Osteoblast (primary cell): ENCODE measurements around the gene CNN2. TPM values are rescaled to one million over a fixed set of nuclear protein-coding genes. Genes with fewer than 3 reads are reported as not detected.

ENCODE experiments used
- DNase-seq: peaks from one replicate; pipeline ENCODE4 v3.0.0; 2011; ENCODE audit warnings: low spot score, mixed read lengths; ENCODE audit not compliant: insufficient read length; ENCODE audit errors: missing footprints
- H2AFZ ChIP-seq: 2 replicates; pipeline ENCODE4 v1.6.0; 2011; ENCODE audit warnings: mild to moderate bottlenecking, low read length
- H3K27ac ChIP-seq: 2 replicates; pipeline ENCODE4 v1.5.1; 2011; ENCODE audit warnings: mild to moderate bottlenecking, low read depth, low read length, moderate library complexity
- H3K27me3 ChIP-seq: 2 replicates; pipeline ENCODE4 v1.6.0; 2012; ENCODE audit warnings: mild to moderate bottlenecking, control low read depth, inconsistent platforms, low read length, moderate library complexity; ENCODE audit not compliant: insufficient read depth
- H3K36me3 ChIP-seq: 2 replicates; pipeline ENCODE4 v1.5.1; 2011; ENCODE audit warnings: mild to moderate bottlenecking, low read length, control low read depth, moderate library complexity; ENCODE audit not compliant: insufficient read depth
- H3K4me1 ChIP-seq: 2 replicates; pipeline ENCODE4 v1.5.1; 2011; ENCODE audit warnings: mild to moderate bottlenecking, low read length, control low read depth, moderate library complexity; ENCODE audit not compliant: insufficient read depth
- H3K4me2 ChIP-seq: 2 replicates; pipeline ENCODE4 v1.6.0; 2011; ENCODE audit warnings: mild to moderate bottlenecking, low read length; ENCODE audit not compliant: insufficient read depth
- H3K4me3 ChIP-seq: fragments of 200-600 bp; sonication (generic); 3 replicates; pipeline ENCODE4 v1.5.1; 2012; ENCODE audit warnings: mild to moderate bottlenecking, low read length, inconsistent platforms; ENCODE audit not compliant: insufficient read depth
- H3K79me2 ChIP-seq: 2 replicates; pipeline ENCODE4 v1.6.0; 2012; ENCODE audit warnings: mild to moderate bottlenecking, low read length, control low read depth, inconsistent platforms; ENCODE audit not compliant: insufficient read depth
- H3K9me3 ChIP-seq: 2 replicates; pipeline ENCODE4 v1.5.1; 2011; ENCODE audit warnings: low read depth, low read length, control low read depth
- H4K20me1 ChIP-seq: 2 replicates; pipeline ENCODE4 v1.6.0; 2012; ENCODE audit warnings: mild to moderate bottlenecking, low read length, control low read depth; ENCODE audit not compliant: insufficient read depth
- CTCF ChIP-seq: IDR thresholded peaks from 2 replicates; pipeline ENCODE4 v1.5.1; 2011; ENCODE audit warnings: mild to moderate bottlenecking, low read depth, low read length, moderate library complexity; ENCODE audit errors: extremely low read depth
- total RNA-seq: library from RNA; depleted of rRNA; stranded (reverse); fragments of >200 nt; gene quantifications from 2 replicates; pipeline ENCODE4 v1.2.3, GENCODE V29; 2012

CNN2 gene
- total RNA-seq, 1 donor = 594 TPM

- H3K9me3 ChIP-seq = peaks cover 21% of the 10 kb centered on the region
- no peak overlapping the region for H3K4me3 ChIP-seq
These were observed 27.0 kb downstream of the CNN2 start for GRCh38 chr19:1053176-1054101.

GRCh38 chr19:1054102-1055027, 28.0 kb downstream of the CNN2 start:
- Histone ChIP-seq H3K36me3 (no peaks in the 10 kb centered on the region), H3K79me2 (no peaks in the 10 kb centered on the region), H4K20me1 (no peaks in the 10 kb centered on the region), H3K4me2 (no peak overlapping the region), H3K27me3 (no peaks in the 10 kb centered on the region), H3K9me3 (peaks cover 26% of the 10 kb centered on the region), H3K4me3 (no peak overlapping the region), H3K27ac (no peak overlapping the region), H3K4me1 (no peaks in the 10 kb centered on the region), H2AFZ (no peak overlapping the region)
- no peak for DNase-seq
- TF ChIP-seq CTCF = no peak

More at GRCh38 chr19:1053176-1054101, 27.0 kb downstream of the CNN2 start:
- Histone ChIP-seq H3K4me2 (no peak overlapping the region), H3K27ac (no peak overlapping the region), H3K79me2 (no peaks in the 10 kb centered on the region), H2AFZ (no peak overlapping the region), H3K4me1 (no peaks in the 10 kb centered on the region), H3K36me3 (no peaks in the 10 kb centered on the region), H4K20me1 (no peaks in the 10 kb centered on the region), H3K27me3 (no peaks in the 10 kb centered on the region)
- TF ChIP-seq CTCF = no peak
- no peak for DNase-seq

GRCh38 chr19:1055028-1055425, 28.6 kb downstream of the CNN2 start:
- Histone ChIP-seq H3K4me2 (no peak overlapping the region), H3K4me1 (no peaks in the 10 kb centered on the region), H3K9me3 (peaks cover 26% of the 10 kb centered on the region), H3K36me3 (no peaks in the 10 kb centered on the region), H4K20me1 (no peaks in the 10 kb centered on the region), H3K4me3 (no peak overlapping the region), H3K79me2 (no peaks in the 10 kb centered on the region), H2AFZ (no peak overlapping the region), H3K27me3 (no peaks in the 10 kb centered on the region), H3K27ac (no peak overlapping the region)
- TF ChIP-seq CTCF = no peak
- DNase-seq = no peak
